ENCODE results near the gene CFP.

GRCh38 chrX:47633689-47634590 is 4.2 kb upstream of the CFP start:
- TF ChIP-seq CTCF (IDR thresholded peaks at IDR 0.05), result no peak
- no peak for TF ChIP-seq EP300 (IDR thresholded peaks at IDR 0.05)
- TF ChIP-seq POLR2A (IDR thresholded peaks at IDR 0.05), result no peak
- TF ChIP-seq POLR2AphosphoS5 (IDR thresholded peaks at IDR 0.05), result no peak
